ENCODE data around the gene RCVRN. TPM values are rescaled to one million over a fixed set of nuclear protein-coding genes. Genes with fewer than 3 reads are reported as not detected.

Gene RCVRN
- polyA plus RNA-seq, 4 donors, result 0.12 to 0.38 TPM; not detected in 2

- Histone ChIP-seq H3K27ac (ENCODE audit: low read depth in 1 of 3, low read length in 2 of 3) (no peak overlapping the region), H3K9me3 (ENCODE audit: control insufficient read depth in 2 of 2, insufficient read depth in 1 of 2, low read depth in 1 of 2, low read length in 1 of 2) (peaks cover 0 to 12% of the 10 kb centered on the region in 2 donors), H3K4me3 (ENCODE audit: low read depth in 1 of 3, low read length in 3 of 3) (no peak overlapping the region), H3K36me3 (ENCODE audit: control insufficient read depth in 3 of 3, insufficient read depth in 2 of 3, low read depth in 1 of 3, low read length in 3 of 3) (peaks cover 0 to 3% (median 0%) of the 10 kb centered on the region in 3 donors), H3K4me1 (ENCODE audit: control insufficient read depth in 3 of 3, insufficient read depth in 2 of 3, low read depth in 1 of 3, low read length in 2 of 3) (no peaks in the 10 kb centered on the region), H3K27me3 (ENCODE audit: control insufficient read depth in 3 of 3, insufficient read depth in 3 of 3, low read length in 3 of 3) (no peaks in the 10 kb centered on the region)
- no peak for FAIRE-seq
- no peak for DNase-seq
These were observed 21.6 kb downstream of the RCVRN start for GRCh38 chr17:9883451-9883850.

DNA sequence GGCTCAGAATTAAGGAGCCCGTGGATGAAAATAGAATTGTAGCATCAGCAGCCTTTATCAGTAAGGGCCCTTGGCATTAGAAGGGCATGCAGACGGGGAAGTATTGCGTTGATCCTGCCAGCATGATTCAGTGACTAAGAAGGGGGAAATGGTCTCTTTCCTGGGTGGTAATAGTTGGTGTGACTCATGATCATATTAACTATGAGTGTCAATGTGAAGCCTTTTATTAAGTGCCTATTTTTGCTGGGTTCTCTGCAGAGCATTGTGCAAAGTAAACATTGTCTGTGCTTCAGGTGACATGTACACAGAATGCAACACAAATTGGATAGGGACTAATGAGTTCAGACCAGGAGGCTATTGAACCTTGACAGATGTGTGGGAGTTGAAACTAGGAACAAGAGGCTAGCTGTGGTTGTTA, 24.5 kb downstream of the RCVRN start:
- DNase-seq (no peak), FAIRE-seq (no peak)
- no peaks in the 10 kb centered on the region for H3K4me1 ChIP-seq (ENCODE audit: control insufficient read depth in 3 of 3, insufficient read depth in 2 of 3, low read depth in 1 of 3, low read length in 2 of 3)
- no peak overlapping the region for H3K4me3 ChIP-seq (ENCODE audit: low read depth in 1 of 3, low read length in 3 of 3)
- WGBS, 3 donors, result 76 to 89% (median 78%) methylated on average over 3 of the region's 3 CpGs
- peaks cover 0 to 12% of the 10 kb centered on the region in 2 donors for H3K9me3 ChIP-seq (ENCODE audit: control insufficient read depth in 2 of 2, insufficient read depth in 1 of 2, low read depth in 1 of 2, low read length in 1 of 2)
- H3K27ac ChIP-seq (ENCODE audit: low read depth in 1 of 3, low read length in 2 of 3), result no peak overlapping the region
- H3K27me3 ChIP-seq (ENCODE audit: control insufficient read depth in 3 of 3, insufficient read depth in 3 of 3, low read length in 3 of 3), result no peaks in the 10 kb centered on the region
- peaks cover 0 to 3% (median 0%) of the 10 kb centered on the region in 3 donors for H3K36me3 ChIP-seq (ENCODE audit: control insufficient read depth in 3 of 3, insufficient read depth in 2 of 3, low read depth in 1 of 3, low read length in 3 of 3)

GRCh38 chr17:9878786-9879525, 26.1 kb downstream of the RCVRN start:
- H3K27ac ChIP-seq (ENCODE audit: low read depth in 1 of 3, low read length in 2 of 3), result no peak overlapping the region
- FAIRE-seq, result no peak

DNA sequence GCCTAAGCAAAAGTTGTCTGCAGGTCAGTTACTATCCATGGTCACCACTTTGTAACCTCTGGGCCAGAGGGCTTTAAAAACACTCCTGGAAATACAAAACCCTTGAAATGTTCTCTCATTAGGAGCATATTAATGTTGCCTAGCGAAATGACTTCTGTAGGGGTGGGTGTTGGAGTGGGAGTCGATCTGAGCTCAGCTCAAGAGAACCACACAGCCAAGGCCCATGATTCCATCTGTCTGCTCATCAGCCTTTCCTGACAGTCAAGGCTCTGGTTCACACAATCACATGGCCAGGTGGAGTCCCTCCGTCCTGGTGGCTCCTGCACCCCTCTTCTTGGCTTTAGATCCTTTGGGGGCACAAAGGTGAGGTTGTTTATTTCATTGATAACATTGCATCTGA, 26.7 kb downstream of the RCVRN start:
- DNase-seq (no peak), FAIRE-seq (no peak)
- no peaks in the 10 kb centered on the region for H3K4me1 ChIP-seq (ENCODE audit: control insufficient read depth in 3 of 3, insufficient read depth in 2 of 3, low read depth in 1 of 3, low read length in 2 of 3)
- H3K27ac ChIP-seq (ENCODE audit: low read depth in 1 of 3, low read length in 2 of 3), result no peak overlapping the region
- no peaks in the 10 kb centered on the region for H3K27me3 ChIP-seq (ENCODE audit: control insufficient read depth in 3 of 3, insufficient read depth in 3 of 3, low read length in 3 of 3)
- H3K9me3 ChIP-seq (ENCODE audit: control insufficient read depth in 2 of 2, insufficient read depth in 1 of 2, low read depth in 1 of 2, low read length in 1 of 2), result peaks cover 0 to 6% of the 10 kb centered on the region in 2 donors
- no peak overlapping the region for H3K4me3 ChIP-seq (ENCODE audit: low read depth in 1 of 3, low read length in 3 of 3)
- WGBS, 3 donors, result 62 to 70% (median 66%) methylated on average over 3 of the region's 3 CpGs
- no peaks in the 10 kb centered on the region for H3K36me3 ChIP-seq (ENCODE audit: control insufficient read depth in 3 of 3, insufficient read depth in 2 of 3, low read depth in 1 of 3, low read length in 3 of 3)

More at GRCh38 chr17:9878786-9879525, 26.1 kb downstream of the RCVRN start:
- Histone ChIP-seq H3K4me3 (ENCODE audit: low read depth in 1 of 3, low read length in 3 of 3) (no peak overlapping the region), H3K4me1 (ENCODE audit: control insufficient read depth in 3 of 3, insufficient read depth in 2 of 3, low read depth in 1 of 3, low read length in 2 of 3) (no peaks in the 10 kb centered on the region), H3K36me3 (ENCODE audit: control insufficient read depth in 3 of 3, insufficient read depth in 2 of 3, low read depth in 1 of 3, low read length in 3 of 3) (no peaks in the 10 kb centered on the region), H3K9me3 (ENCODE audit: control insufficient read depth in 2 of 2, insufficient read depth in 1 of 2, low read depth in 1 of 2, low read length in 1 of 2) (peaks cover 0 to 6% of the 10 kb centered on the region in 2 donors), H3K27me3 (ENCODE audit: control insufficient read depth in 3 of 3, insufficient read depth in 3 of 3, low read length in 3 of 3) (no peaks in the 10 kb centered on the region)
- no peak for DNase-seq
- WGBS, 3 donors, result 83 to 87% (median 87%) methylated on average over 8 of the region's 8 CpGs

- WGBS, 3 donors, result 13 to 28% (median 17%) methylated on average over 3 of the region's 3 CpGs
- no peak for DNase-seq
These were observed 29.6 kb downstream of the RCVRN start for GRCh38 chr17:9875441-9875840.

GRCh38 chr17:9874722-9875121, 30.3 kb downstream of the RCVRN start:
- FAIRE-seq, result no peak
- no peak for DNase-seq
- Histone ChIP-seq H3K9me3 (ENCODE audit: control insufficient read depth in 2 of 2, insufficient read depth in 1 of 2, low read depth in 1 of 2, low read length in 1 of 2) (no peaks in the 10 kb centered on the region), H3K4me3 (ENCODE audit: low read depth in 1 of 3, low read length in 3 of 3) (no peak overlapping the region), H3K4me1 (ENCODE audit: control insufficient read depth in 3 of 3, insufficient read depth in 2 of 3, low read depth in 1 of 3, low read length in 2 of 3) (no peaks in the 10 kb centered on the region), H3K27me3 (ENCODE audit: control insufficient read depth in 3 of 3, insufficient read depth in 3 of 3, low read length in 3 of 3) (no peaks in the 10 kb centered on the region), H3K27ac (ENCODE audit: low read depth in 1 of 3, low read length in 2 of 3) (no peak overlapping the region), H3K36me3 (ENCODE audit: control insufficient read depth in 3 of 3, insufficient read depth in 2 of 3, low read depth in 1 of 3, low read length in 3 of 3) (no peaks in the 10 kb centered on the region)
- 59 to 79% (median 60%) methylated on average over 3 of the region's 3 CpGs for WGBS, 3 donors

More at GRCh38 chr17:9875441-9875840, 29.6 kb downstream of the RCVRN start:
- Histone ChIP-seq H3K36me3 (ENCODE audit: control insufficient read depth in 3 of 3, insufficient read depth in 2 of 3, low read depth in 1 of 3, low read length in 3 of 3) (no peaks in the 10 kb centered on the region), H3K27me3 (ENCODE audit: control insufficient read depth in 3 of 3, insufficient read depth in 3 of 3, low read length in 3 of 3) (no peaks in the 10 kb centered on the region), H3K4me1 (ENCODE audit: control insufficient read depth in 3 of 3, insufficient read depth in 2 of 3, low read depth in 1 of 3, low read length in 2 of 3) (no peaks in the 10 kb centered on the region), H3K27ac (ENCODE audit: low read depth in 1 of 3, low read length in 2 of 3) (no peak overlapping the region), H3K4me3 (ENCODE audit: low read depth in 1 of 3, low read length in 3 of 3) (no peak overlapping the region), H3K9me3 (ENCODE audit: control insufficient read depth in 2 of 2, insufficient read depth in 1 of 2, low read depth in 1 of 2, low read length in 1 of 2) (no peaks in the 10 kb centered on the region)
- no peak for FAIRE-seq

DNA sequence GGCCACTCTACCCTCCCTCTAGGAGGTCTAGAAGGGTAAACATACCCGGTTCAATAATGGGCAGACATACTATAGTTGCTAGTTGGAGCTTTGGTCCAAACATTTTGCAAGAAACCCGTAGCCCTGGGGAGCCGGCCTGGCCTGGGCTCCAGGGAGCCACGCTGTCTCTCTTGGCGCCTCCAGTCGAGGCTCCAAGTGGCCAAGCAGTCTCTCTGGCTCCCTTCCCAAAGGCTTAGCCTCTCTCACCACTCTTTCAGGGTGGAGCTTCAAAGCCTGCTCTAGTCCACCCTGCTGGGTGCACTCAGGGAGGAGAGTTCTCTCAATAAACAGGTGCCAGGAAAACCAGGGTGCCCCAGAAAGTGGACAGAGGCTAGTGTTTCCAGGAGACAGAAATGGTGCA, 32.2 kb downstream of the RCVRN start:
- Histone ChIP-seq H3K36me3 (ENCODE audit: control insufficient read depth in 3 of 3, insufficient read depth in 2 of 3, low read depth in 1 of 3, low read length in 3 of 3) (no peaks in the 10 kb centered on the region), H3K27ac (ENCODE audit: low read depth in 1 of 3, low read length in 2 of 3) (no peak overlapping the region), H3K4me1 (ENCODE audit: control insufficient read depth in 3 of 3, insufficient read depth in 2 of 3, low read depth in 1 of 3, low read length in 2 of 3) (no peaks in the 10 kb centered on the region), H3K9me3 (ENCODE audit: control insufficient read depth in 2 of 2, insufficient read depth in 1 of 2, low read depth in 1 of 2, low read length in 1 of 2) (no peaks in the 10 kb centered on the region), H3K4me3 (ENCODE audit: low read depth in 1 of 3, low read length in 3 of 3) (no peak overlapping the region), H3K27me3 (ENCODE audit: control insufficient read depth in 3 of 3, insufficient read depth in 3 of 3, low read length in 3 of 3) (no peaks in the 10 kb centered on the region)
- no peak for FAIRE-seq
- 67 to 79% (median 79%) methylated on average over 4 to 6 of the region's 6 CpGs for WGBS, 3 donors
- no peak for DNase-seq

- Histone ChIP-seq H3K4me1 (ENCODE audit: control insufficient read depth in 3 of 3, insufficient read depth in 2 of 3, low read depth in 1 of 3, low read length in 2 of 3) (no peaks in the 10 kb centered on the region), H3K4me3 (ENCODE audit: low read depth in 1 of 3, low read length in 3 of 3) (no peak overlapping the region), H3K27me3 (ENCODE audit: control insufficient read depth in 3 of 3, insufficient read depth in 3 of 3, low read length in 3 of 3) (no peaks in the 10 kb centered on the region), H3K9me3 (ENCODE audit: control insufficient read depth in 2 of 2, insufficient read depth in 1 of 2, low read depth in 1 of 2, low read length in 1 of 2) (no peaks in the 10 kb centered on the region), H3K27ac (ENCODE audit: low read depth in 1 of 3, low read length in 2 of 3) (no peak overlapping the region), H3K36me3 (ENCODE audit: control insufficient read depth in 3 of 3, insufficient read depth in 2 of 3, low read depth in 1 of 3, low read length in 3 of 3) (no peaks in the 10 kb centered on the region)
- no peak for FAIRE-seq
- 73 to 78% (median 74%) methylated on average over 3 of the region's 3 CpGs for WGBS, 3 donors
- no peak for DNase-seq
These were observed 36.5 kb downstream of the RCVRN start for GRCh38 chr17:9868552-9868951.

DNA sequence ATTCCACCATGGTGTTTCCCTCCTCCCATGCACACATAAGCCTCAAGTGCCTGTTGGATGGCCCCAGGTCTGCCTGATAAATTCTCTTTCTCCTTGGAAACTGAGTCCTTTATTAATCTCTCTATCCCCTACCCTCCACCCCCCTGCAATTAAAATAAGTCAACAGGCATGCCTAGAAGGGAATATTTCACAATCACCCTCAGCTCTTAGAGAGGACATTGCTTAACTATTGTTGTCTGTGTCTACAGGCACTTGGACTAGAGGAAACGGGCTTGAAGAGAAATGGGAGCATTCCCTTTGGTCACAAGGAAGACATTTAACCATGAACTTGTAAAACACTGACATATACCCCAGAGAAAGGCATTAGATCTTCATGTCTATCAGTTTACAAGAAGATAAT, 39.5 kb downstream of the RCVRN start:
- no peak overlapping the region for H3K27ac ChIP-seq (ENCODE audit: low read depth in 1 of 3, low read length in 2 of 3)
- FAIRE-seq (no peak), DNase-seq (no peak)
- no peaks in the 10 kb centered on the region for H3K36me3 ChIP-seq (ENCODE audit: control insufficient read depth in 3 of 3, insufficient read depth in 2 of 3, low read depth in 1 of 3, low read length in 3 of 3)
- H3K4me3 ChIP-seq (ENCODE audit: low read depth in 1 of 3, low read length in 3 of 3), result no peak overlapping the region
- 10 to 33% (median 10%) methylated on average over 1 of the region's 1 CpG for WGBS, 3 donors
- H3K4me1 ChIP-seq (ENCODE audit: control insufficient read depth in 3 of 3, insufficient read depth in 2 of 3, low read depth in 1 of 3, low read length in 2 of 3), result no peaks in the 10 kb centered on the region
- H3K9me3 ChIP-seq (ENCODE audit: control insufficient read depth in 2 of 2, insufficient read depth in 1 of 2, low read depth in 1 of 2, low read length in 1 of 2), result no peaks in the 10 kb centered on the region
- no peaks in the 10 kb centered on the region for H3K27me3 ChIP-seq (ENCODE audit: control insufficient read depth in 3 of 3, insufficient read depth in 3 of 3, low read length in 3 of 3)
